Mucosa of rectum (tissue), 2 donors: ENCODE measurements around the gene AHDC1.

Source experiments
- H3K27ac ChIP-seq, 2 donors: one replicate each; pipeline ENCODE4 v1.7.0; 2013; ENCODE audit warnings: inconsistent platforms in 2 of 2, low read depth in 2 of 2, low read length in 2 of 2
- H3K27me3 ChIP-seq, 2 donors: one replicate each; pipeline ENCODE4 v1.7.0; 2013; ENCODE audit warnings: low read length in 2 of 2; ENCODE audit not compliant: control insufficient read depth in 2 of 2, insufficient read depth in 2 of 2
- H3K36me3 ChIP-seq, 2 donors: one replicate each; pipeline ENCODE4 v1.7.0; 2013; ENCODE audit warnings: low read length in 2 of 2; ENCODE audit not compliant: control insufficient read depth in 2 of 2, insufficient read depth in 2 of 2
- H3K4me1 ChIP-seq, 2 donors: one replicate each; pipeline ENCODE4 v1.7.0; 2013; ENCODE audit warnings: low read length in 2 of 2, mild to moderate bottlenecking in 1 of 2; ENCODE audit not compliant: control insufficient read depth in 2 of 2, insufficient read depth in 2 of 2
- H3K4me3 ChIP-seq, 2 donors: one replicate each; pipeline ENCODE4 v1.7.0; 2013; ENCODE audit warnings: low read length in 2 of 2
- H3K9ac ChIP-seq, 2 donors: one replicate each; pipeline ENCODE4 v1.7.0; 2013; ENCODE audit warnings: low read length in 2 of 2, low read depth in 1 of 2, mild to moderate bottlenecking in 1 of 2
- H3K9me3 ChIP-seq, 2 donors: one replicate each; pipeline ENCODE4 v1.7.0; 2013; ENCODE audit warnings: low read length in 2 of 2; ENCODE audit not compliant: control insufficient read depth in 2 of 2
- donor health status: healthy.
- donor health status: Normal muscosa, but diverticular disease.

AHDC1 gene

DNA sequence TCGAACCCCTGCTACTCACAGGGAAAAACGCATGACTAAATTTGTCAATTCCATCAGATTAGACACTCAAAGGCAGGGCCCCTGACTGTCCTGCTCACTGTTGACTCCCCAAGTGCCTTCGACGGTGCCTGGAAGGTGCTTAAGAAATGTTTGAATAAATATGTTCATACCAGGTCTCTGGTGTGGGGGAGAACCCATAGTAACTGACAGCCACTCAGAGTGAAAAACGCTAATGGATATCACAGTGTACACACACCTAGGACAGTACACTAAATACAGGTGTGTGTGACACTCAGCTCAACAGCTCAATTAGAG lies 74.3 kb downstream of the AHDC1 start:
- Histone ChIP-seq H3K27me3 (no peaks in the 10 kb centered on the region), H3K36me3 (no peaks in the 10 kb centered on the region), H3K4me3 (no peak overlapping the region), H3K9me3 (no peaks in the 10 kb centered on the region), H3K9ac (no peak overlapping the region), H3K4me1 (peaks cover 41 to 45% of the 10 kb centered on the region in 2 donors), H3K27ac (peak overlapping the region; percentile 90 to 91)

DNA sequence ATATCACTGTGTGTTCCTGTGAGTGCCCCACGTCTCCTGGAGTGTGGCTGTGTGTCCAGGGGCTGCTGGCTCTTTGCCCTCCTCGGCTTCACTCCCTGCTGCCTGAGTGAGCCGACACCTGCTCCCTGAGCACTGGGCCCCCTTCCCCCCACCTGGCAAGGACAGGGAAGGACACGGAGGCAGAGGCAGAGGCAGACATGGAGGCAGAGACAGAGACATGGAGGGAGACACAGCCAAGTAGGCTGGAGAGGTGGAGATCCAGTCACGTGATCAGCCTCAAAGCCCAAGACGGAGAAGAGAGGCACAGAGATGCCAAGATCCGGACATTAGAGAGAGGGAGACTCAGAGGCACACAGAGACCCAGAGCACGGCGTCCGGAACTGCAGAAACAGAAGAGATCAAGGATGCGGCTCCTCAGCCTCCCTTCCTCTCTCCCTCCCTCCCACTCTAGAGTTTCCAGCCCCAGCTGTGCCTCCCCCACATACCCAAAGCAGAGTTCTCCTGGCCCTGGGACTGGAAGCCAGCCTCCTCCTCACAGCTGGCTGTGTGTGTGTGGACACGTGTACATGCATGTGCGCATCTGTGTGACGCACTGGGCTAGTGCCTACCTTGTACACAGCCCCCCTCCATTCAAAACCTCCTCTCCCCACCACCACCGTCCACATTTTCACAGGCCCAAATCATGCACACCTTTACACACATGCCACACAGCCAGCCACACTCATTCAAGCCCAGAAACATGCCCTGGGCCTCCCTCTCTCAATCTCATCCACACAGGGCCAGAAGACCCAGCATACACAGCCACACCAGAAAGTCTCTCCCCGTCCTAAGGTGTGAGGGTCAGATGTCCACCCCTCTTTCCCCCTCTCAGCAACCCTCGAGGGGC lies 74.9 kb downstream of the AHDC1 start:
- Histone ChIP-seq H3K4me1 (peaks cover 41 to 45% of the 10 kb centered on the region in 2 donors), H3K27ac (peak overlapping the region; percentile 90 to 91), H3K36me3 (no peaks in the 10 kb centered on the region), H3K9me3 (no peaks in the 10 kb centered on the region), H3K4me3 (peak overlapping the region; percentile 63 to 77), H3K27me3 (no peaks in the 10 kb centered on the region), H3K9ac (peak overlapping the region; percentile 78 to 81)

DNA sequence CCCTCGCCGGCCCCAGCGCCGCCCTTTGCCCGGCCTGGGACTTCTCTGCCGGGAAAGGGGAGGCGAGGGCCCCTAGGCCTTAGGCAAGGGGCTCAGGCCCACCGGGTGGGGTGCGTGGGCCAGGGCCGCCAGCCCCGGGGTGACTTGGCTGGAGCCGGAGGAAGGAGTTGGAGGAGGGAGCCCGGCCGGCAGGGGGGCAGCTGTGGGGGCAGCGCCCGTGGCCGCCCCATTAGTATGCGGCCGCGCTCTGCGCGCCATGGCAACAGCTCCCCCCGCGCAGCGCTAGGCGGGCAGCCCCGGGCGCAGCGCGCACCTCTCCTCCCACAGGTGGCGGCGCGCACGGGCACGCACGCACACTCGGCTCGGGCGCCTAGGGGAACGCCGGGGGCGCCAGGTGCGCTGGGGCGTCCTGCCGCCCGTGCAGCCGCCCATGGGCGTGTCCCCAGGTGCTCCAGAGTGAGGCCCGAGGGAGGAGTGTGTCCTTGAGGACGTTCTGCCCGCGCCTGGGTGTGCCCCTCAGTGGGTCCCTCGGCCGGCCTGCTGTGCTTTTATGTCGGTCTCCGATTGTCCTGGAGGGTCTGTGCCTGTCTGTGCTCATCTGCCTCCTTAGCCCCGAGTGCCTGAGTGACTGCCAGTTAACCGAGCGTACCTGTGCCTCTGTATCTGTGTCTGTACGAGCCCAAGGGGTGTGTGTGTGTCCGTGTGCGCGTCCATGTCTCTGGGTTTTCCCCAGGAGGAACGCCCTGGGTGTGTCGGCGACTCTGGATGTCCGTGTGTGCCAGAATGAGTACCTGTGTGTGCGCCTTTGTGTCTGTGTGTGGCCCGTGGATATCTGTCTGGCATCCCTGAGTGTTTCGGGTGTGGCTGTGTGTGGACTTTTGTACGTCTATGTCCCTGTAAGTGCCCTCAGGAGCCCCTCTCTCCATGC lies 75.8 kb downstream of the AHDC1 start:
- no peaks in the 10 kb centered on the region for H3K9me3 ChIP-seq
- peak overlapping the region; percentile 78 to 81 for H3K9ac ChIP-seq
- H3K4me3 ChIP-seq: peak overlapping the region; percentile 63 to 77
- H3K36me3 ChIP-seq: no peaks in the 10 kb centered on the region
- H3K27ac ChIP-seq: peak overlapping the region; percentile 90 to 91
- peaks cover 41 to 50% of the 10 kb centered on the region in 2 donors for H3K4me1 ChIP-seq
- no peaks in the 10 kb centered on the region for H3K27me3 ChIP-seq

DNA sequence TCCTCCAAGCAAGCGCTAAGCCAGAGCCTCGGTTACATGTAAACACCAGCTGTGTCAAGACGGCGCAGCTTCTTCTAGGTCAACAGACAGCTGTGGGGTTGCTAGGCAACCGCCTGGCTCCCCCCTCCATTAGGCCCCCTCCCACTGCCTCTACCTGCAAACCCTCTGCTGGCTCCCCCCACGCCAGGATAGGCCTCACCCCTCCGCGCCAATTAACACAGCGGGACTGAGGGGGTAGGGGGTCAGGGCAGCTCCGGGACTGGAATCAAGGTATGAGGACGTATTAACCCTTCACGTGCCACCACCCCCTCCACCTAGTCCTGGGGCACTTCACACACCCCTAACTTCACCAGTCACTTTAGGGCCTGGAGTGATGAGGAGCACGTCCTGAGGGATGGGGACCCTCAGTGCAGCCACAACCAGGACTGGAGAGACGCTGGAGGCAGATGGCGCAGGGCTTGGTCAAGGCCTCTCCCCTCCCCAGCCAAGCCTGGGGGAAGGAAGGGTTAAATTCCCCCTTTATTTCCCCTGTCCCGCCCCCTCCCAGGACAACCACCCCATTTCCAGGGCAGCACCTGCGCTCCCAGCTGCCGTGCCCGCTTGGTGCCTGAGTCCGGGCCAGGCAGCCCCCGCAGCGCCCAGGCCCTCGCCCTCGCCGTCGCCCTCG lies 76.6 kb downstream of the AHDC1 start:
- no peaks in the 10 kb centered on the region for H3K36me3 ChIP-seq
- H3K4me3 ChIP-seq: peak overlapping the region; percentile 63 to 77
- H3K9ac ChIP-seq: peak overlapping the region; percentile 56 to 81
- peaks cover 46 to 58% of the 10 kb centered on the region in 2 donors for H3K4me1 ChIP-seq
- H3K27me3 ChIP-seq: no peaks in the 10 kb centered on the region
- no peaks in the 10 kb centered on the region for H3K9me3 ChIP-seq
- peak overlapping the region; percentile 90 to 91 for H3K27ac ChIP-seq

DNA sequence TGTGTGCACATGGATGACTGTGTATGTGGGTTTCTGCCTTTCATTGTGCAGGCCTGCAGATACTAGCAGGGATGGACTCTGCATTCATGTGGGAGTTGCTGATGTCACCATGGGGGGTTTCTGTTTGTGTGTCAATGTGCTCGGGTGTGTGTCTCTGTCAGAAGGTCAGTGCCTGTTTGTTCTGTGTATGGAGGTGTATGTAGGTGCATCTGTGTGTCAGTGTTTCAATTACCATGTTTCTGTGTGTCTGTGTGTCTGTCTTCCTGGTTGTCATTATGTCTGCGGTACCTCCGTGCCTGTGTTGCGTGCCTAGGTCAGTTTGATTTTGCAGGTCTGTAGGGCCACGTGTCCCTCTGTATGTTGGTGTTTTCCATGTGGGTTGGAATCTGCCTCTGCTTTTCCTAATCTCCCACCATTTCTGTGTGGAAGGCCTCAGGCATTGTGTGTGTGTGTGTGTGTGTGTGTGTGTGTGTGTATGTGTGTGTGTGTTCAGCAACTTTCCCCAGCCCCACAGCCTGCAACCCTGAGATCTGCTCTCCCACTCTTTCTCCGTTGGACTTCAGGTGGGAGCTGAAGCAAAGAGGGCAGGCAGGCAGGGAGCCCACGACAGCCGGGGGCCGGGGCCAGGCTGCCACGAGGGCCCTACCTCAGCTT lies 77.2 kb downstream of the AHDC1 start:
- peak overlapping the region; percentile 54 to 90 for H3K27ac ChIP-seq
- H3K4me3 ChIP-seq: peak overlapping the region; percentile 46 to 63
- H3K27me3 ChIP-seq: no peaks in the 10 kb centered on the region
- H3K36me3 ChIP-seq: no peaks in the 10 kb centered on the region
- H3K4me1 ChIP-seq: peaks cover 47 to 65% of the 10 kb centered on the region in 2 donors
- no peaks in the 10 kb centered on the region for H3K9me3 ChIP-seq
- H3K9ac ChIP-seq: peak overlapping the region; percentile 56 to 81

DNA sequence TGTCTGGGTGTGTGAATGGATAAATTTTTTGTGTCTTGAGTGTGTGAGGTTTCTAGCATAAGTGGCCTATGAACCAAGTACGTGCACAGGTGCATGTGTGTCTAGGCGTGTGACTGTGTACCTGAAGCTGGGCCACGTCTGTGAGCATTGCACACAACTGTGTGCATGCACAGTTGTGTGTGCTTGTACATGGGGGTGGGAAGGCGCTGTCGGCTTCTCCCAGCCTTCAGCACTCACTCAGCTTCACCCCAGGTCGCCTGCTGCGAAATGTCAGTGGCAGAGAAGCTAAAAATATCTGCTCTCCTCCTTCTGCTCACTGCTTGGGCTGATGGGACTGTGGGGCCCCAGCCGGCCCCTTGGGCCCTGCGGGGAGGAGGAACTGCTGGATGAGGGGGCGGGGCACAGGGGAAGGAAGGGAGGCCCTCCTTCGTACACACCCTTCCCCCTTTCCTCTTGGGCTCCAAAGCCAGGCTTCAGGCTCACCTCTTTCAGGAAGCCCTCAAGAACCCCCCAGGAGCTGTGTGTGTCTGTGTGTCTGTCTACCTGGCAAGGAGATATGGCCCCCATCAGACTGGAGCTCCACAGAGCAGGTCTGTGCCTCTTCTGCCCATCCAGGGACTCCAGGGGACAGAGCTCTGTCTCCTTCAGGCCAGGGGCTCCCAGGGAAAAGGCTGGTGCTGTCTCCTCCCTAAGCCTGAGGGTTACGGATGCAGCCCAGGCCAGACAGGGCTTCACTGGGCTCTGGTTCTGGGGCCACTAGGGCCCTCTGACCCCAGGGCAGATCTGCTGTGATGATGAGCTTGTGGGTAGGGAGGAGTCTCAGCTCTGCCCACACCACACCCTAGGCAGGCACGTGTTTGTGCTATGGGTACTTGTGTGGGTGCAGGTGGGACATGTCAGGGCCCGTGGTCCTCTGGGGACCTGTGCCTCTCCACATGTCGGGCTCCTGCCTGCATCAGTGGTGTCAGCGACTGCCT lies 78.4 kb downstream of the AHDC1 start:
- Histone ChIP-seq H3K9ac (peak overlapping the region; percentile 41 to 58), H3K27me3 (no peaks in the 10 kb centered on the region), H3K4me3 (peak overlapping the region; percentile 24 to 34), H3K4me1 (peaks cover 58 to 76% of the 10 kb centered on the region in 2 donors), H3K36me3 (no peaks in the 10 kb centered on the region), H3K27ac (peak overlapping the region; percentile 50 to 90), H3K9me3 (no peaks in the 10 kb centered on the region)

DNA sequence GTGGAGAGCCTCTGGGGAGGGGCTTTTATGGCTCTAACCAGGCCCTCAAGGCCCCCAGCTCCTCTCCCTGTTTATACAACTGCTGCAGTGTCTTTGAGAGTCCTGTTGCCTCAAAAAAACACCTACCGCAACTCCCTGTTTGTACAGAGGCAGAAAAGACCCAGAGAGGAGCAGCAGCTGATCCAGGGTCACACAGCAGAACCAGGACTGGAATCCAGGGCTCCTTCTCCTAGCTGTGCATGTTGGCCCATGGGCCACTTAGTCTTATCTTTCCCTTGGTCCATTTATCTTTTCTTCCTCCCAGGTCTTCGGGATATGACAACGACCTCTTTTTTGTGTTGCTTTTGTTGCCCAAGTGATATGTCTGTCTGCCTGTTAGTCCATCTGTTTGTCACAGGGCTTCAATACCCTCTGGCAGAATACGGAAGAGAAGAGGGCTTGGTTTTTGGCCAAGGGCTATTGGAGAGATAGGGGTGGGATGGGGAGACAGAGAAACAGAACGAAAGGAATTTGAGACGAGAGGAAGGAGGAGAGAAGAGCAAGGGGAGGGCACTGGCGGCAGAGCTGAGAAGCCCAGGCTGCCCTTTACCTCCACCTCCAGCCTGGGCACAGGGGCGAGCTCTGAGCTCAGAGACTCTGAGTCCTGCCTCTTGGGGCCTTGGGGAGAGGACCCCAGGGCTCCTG lies 80.5 kb downstream of the AHDC1 start:
- Histone ChIP-seq H3K27me3 (no peaks in the 10 kb centered on the region), H3K36me3 (no peaks in the 10 kb centered on the region), H3K9me3 (no peaks in the 10 kb centered on the region), H3K4me3 (no peak overlapping the region), H3K27ac (peak overlapping the region in 1 of 2 donors; percentile 43), H3K4me1 (peaks cover 60 to 87% of the 10 kb centered on the region in 2 donors), H3K9ac (no peak overlapping the region)

DNA sequence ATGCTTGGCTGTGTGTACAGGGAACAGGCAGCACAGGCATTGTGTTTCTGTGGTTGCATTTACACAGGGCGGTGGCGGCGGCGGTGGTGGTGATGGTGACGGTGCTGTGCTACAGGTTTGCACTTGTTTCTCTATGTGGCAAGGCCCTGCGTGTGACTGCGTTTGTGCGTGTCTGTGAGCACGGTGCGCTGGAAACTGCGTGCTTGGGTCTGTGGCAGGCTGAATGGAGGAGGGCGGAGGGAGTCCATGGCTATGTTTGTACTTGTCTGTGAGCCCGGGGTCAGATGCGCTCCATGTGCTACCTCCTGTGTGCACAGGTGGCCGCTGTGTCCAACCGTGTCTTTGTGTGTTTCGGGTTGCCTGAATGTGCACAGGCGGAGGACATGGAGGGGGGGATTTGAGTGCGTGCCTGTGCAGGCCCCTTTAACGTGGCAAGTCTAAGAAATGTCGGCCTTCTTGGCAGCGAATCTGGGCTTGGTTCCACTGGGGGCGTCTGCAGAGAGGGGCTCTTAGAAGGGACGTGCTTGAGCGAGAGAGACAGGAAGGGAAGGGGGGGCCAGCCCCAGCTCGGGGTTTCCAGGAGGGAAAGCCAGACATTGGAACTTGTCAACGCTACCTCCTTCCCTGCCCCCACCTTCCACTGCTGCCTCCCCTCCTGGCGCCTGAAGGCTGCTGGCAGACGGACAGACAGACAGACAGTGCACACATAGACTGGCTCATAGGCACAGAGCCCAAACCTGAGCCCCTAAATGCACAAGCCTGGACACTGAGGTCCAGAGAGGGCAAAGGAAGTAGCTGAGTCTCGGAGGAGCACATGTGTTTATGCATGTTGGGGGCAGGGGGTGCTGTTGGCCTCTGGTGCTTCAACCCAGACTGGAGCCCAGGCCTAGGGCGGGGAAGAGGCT lies 81.3 kb downstream of the AHDC1 start:
- no peaks in the 10 kb centered on the region for H3K9me3 ChIP-seq
- peak overlapping the region in 1 of 2 donors; percentile 43 for H3K27ac ChIP-seq
- no peak overlapping the region for H3K4me3 ChIP-seq
- H3K36me3 ChIP-seq: no peaks in the 10 kb centered on the region
- H3K4me1 ChIP-seq: peaks cover 59 to 88% of the 10 kb centered on the region in 2 donors
- H3K27me3 ChIP-seq: no peaks in the 10 kb centered on the region
- H3K9ac ChIP-seq: peak overlapping the region; percentile 8 to 50
